ENCODE data around the gene AHCYL1. TPM values are rescaled to one million over a fixed set of nuclear protein-coding genes. Genes with fewer than 3 reads are reported as not detected.
A peak's percentile ranks its signal among the peaks of the same experiment; 100 is the strongest.

AHCYL1 gene
- total RNA-seq, 1 experiment from 2014 or later = 147 TPM

GRCh38 chr1:109959632-109959973 is 25.0 kb upstream of the AHCYL1 start:
- DNase-seq = no peak
- Histone ChIP-seq H2AFZ (peak overlapping the region; percentile 65), H3K27me3 (ENCODE audit: insufficient read depth, low read depth) (no peaks in the 10 kb centered on the region), H3K9me3 (ENCODE audit: insufficient read depth, low read depth) (no peaks in the 10 kb centered on the region), H3K9me2 (ENCODE audit: insufficient read depth) (no peaks in the 10 kb centered on the region), H4K20me1 (ENCODE audit: insufficient read depth) (no peaks in the 10 kb centered on the region), H3K36me3 (ENCODE audit: low read depth) (no peaks in the 10 kb centered on the region), H3K4me3 (peak overlapping the region; percentile 12; the same call in 1 of the 2 replicates), H3K79me2 (ENCODE audit: low read depth) (no peaks in the 10 kb centered on the region), H3F3A (ENCODE audit: insufficient read depth, low read depth) (peaks cover 52% of the 10 kb centered on the region), H3K27ac (peak overlapping the region; percentile 97), H3K4me2 (peak overlapping the region; percentile 65), H3K4me1 (replicated peaks; ENCODE audit: insufficient read depth) (peaks cover 57% of the 10 kb centered on the region)
- intact Hi-C loops (cut with micrococcal nuclease; ENCODE audit: unreplicated experiment) = no loop called here
- CTCF ChIA-PET = interaction anchor here (0.5 to 1.8 kb wide), 2 partner anchors 11 to 20 kb away, joined by 4 to 7 read pairs; no protein-coding TSS in a partner anchor
- TF ChIP-seq, protein P1, sequence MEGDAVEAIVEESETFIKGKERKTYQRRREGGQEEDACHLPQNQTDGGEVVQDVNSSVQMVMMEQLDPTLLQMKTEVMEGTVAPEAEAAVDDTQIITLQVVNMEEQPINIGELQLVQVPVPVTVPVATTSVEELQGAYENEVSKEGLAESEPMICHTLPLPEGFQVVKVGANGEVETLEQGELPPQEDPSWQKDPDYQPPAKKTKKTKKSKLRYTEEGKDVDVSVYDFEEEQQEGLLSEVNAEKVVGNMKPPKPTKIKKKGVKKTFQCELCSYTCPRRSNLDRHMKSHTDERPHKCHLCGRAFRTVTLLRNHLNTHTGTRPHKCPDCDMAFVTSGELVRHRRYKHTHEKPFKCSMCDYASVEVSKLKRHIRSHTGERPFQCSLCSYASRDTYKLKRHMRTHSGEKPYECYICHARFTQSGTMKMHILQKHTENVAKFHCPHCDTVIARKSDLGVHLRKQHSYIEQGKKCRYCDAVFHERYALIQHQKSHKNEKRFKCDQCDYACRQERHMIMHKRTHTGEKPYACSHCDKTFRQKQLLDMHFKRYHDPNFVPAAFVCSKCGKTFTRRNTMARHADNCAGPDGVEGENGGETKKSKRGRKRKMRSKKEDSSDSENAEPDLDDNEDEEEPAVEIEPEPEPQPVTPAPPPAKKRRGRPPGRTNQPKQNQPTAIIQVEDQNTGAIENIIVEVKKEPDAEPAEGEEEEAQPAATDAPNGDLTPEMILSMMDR (conservative IDR thresholded peaks at IDR 0.05) = no peak
- no peak for TF ChIP-seq EZH2 (IDR thresholded peaks at IDR 0.05; ENCODE audit: low read depth)
- BruUV-seq (replicated peaks) = no TSS peak
- POLR2A ChIA-PET (ENCODE audit: unreplicated experiment) = interaction anchor here (0.6 to 0.7 kb wide), 3 partner anchors 41 to 66 kb away, joined by 3 to 6 read pairs (median 4); no protein-coding TSS in a partner anchor

- POLR2A ChIA-PET (ENCODE audit: unreplicated experiment) = interaction anchor here (0.5 to 0.7 kb wide), 3 partner anchors 20 to 44 kb away, joined by 4 to 15 read pairs (median 6); no protein-coding TSS in a partner anchor
- H3K27ac ChIP-seq = peak overlapping the region; percentile 97
Observed at GRCh38 chr1:109959974-109960744, 24.4 kb upstream of the AHCYL1 start.

GRCh38 chr1:109960745-109961094 is 23.8 kb upstream of the AHCYL1 start:
- POLR2A ChIA-PET (ENCODE audit: unreplicated experiment) = interaction anchor here (0.5 kb wide), 1 partner anchor 19 kb away, joined by 15 read pairs; no protein-coding TSS in a partner anchor
- Histone ChIP-seq H3K4me3 (peak overlapping the region; percentile 16; the same call in 1 of the 2 replicates), H2AFZ (peak overlapping the region; percentile 65; the same call in 1 of the 2 replicates), H4K20me1 (ENCODE audit: insufficient read depth) (no peaks in the 10 kb centered on the region), H3K27me3 (ENCODE audit: insufficient read depth, low read depth) (no peaks in the 10 kb centered on the region), H3F3A (ENCODE audit: insufficient read depth, low read depth) (peaks cover 52% of the 10 kb centered on the region), H3K79me2 (ENCODE audit: low read depth) (no peaks in the 10 kb centered on the region), H3K9me3 (ENCODE audit: insufficient read depth, low read depth) (no peaks in the 10 kb centered on the region), H3K4me2 (peak overlapping the region; percentile 65), H3K9me2 (ENCODE audit: insufficient read depth) (no peaks in the 10 kb centered on the region), H3K4me1 (replicated peaks; ENCODE audit: insufficient read depth) (peaks cover 57% of the 10 kb centered on the region), H3K36me3 (ENCODE audit: low read depth) (no peaks in the 10 kb centered on the region), H3K27ac (peak overlapping the region; percentile 97)
- intact Hi-C loops (cut with micrococcal nuclease; ENCODE audit: unreplicated experiment) = loop anchor here (2.0 kb wide), 1 partner anchor 14 kb away; no protein-coding TSS in a partner anchor
- CTCF ChIA-PET = interaction anchor here (1.8 kb wide), 1 partner anchor 19 kb away, joined by 7 read pairs; no protein-coding TSS in a partner anchor
- TF ChIP-seq EZH2 (IDR thresholded peaks at IDR 0.05; ENCODE audit: low read depth) = no peak
- TF ChIP-seq, protein P1 (conservative IDR thresholded peaks at IDR 0.05) = no peak
- DNase-seq = no peak
- BruUV-seq (replicated peaks) = no TSS peak

More at GRCh38 chr1:109959974-109960744, 24.4 kb upstream of the AHCYL1 start:
- H3K79me2 ChIP-seq (ENCODE audit: low read depth) = no peaks in the 10 kb centered on the region
- no peak for TF ChIP-seq EZH2 (IDR thresholded peaks at IDR 0.05; ENCODE audit: low read depth)
- TF ChIP-seq, protein P1 (conservative IDR thresholded peaks at IDR 0.05) = peak; percentile 58
- H3K27me3 ChIP-seq (ENCODE audit: insufficient read depth, low read depth) = no peaks in the 10 kb centered on the region
- no peaks in the 10 kb centered on the region for H3K9me3 ChIP-seq (ENCODE audit: insufficient read depth, low read depth)
- H4K20me1 ChIP-seq (ENCODE audit: insufficient read depth) = no peaks in the 10 kb centered on the region
- no peaks in the 10 kb centered on the region for H3K9me2 ChIP-seq (ENCODE audit: insufficient read depth)
- H3K4me3 ChIP-seq = peak overlapping the region; percentile 16; the same call in 1 of the 2 replicates
- peak; percentile 59 to 99 for DNase-seq
- H3K4me1 ChIP-seq (replicated peaks; ENCODE audit: insufficient read depth) = peaks cover 57% of the 10 kb centered on the region
- CTCF ChIA-PET = interaction anchor here (0.5 to 1.8 kb wide), 2 partner anchors 12 to 20 kb away, joined by 4 to 7 read pairs; no protein-coding TSS in a partner anchor
- intact Hi-C loops (cut with micrococcal nuclease; ENCODE audit: unreplicated experiment) = loop anchor here (2.0 kb wide), 1 partner anchor 15 kb away; no protein-coding TSS in a partner anchor
- H2AFZ ChIP-seq = peak overlapping the region; percentile 65
- H3K36me3 ChIP-seq (ENCODE audit: low read depth) = no peaks in the 10 kb centered on the region
- BruUV-seq (replicated peaks) = no TSS peak
- peaks cover 52% of the 10 kb centered on the region for H3F3A ChIP-seq (ENCODE audit: insufficient read depth, low read depth)
- peak overlapping the region; percentile 65 for H3K4me2 ChIP-seq
